AG04450 (cell line): ENCODE data around the gene ATXN10. TPM values are rescaled to one million over a fixed set of nuclear protein-coding genes. Genes with fewer than 3 reads are reported as not detected.
A peak's percentile ranks its signal among the peaks of the same experiment; 100 is the strongest.

Experiments used
- CTCF ChIA-PET: fragments of 300-600, 350-600 bp; formaldehyde crosslinking; extraction: SDS; loops from one replicate; lab custom pipeline; 2022; ENCODE audit warnings: antibody characterized with exemption, inconsistent platforms; lab: Charles Lee
- POLR2A ChIA-PET: fragments of 350-600 bp; formaldehyde crosslinking; extraction: SDS; loops from one replicate; lab custom pipeline; 2021; ENCODE audit warnings: antibody characterized with exemption, inconsistent platforms; lab: Yijun Ruan, JAX
- DNase-seq: peaks from one replicate; pipeline ENCODE4 v3.0.0-alpha.2; 2011; ENCODE audit warnings: low read depth, low spot score
- H3K27ac ChIP-seq: one replicate; pipeline ENCODE4 v1.5.1; 2012; ENCODE audit warnings: low read depth, low read length, control low read depth
- H3K27me3 ChIP-seq: one replicate; pipeline ENCODE4 v1.6.0; 2012; ENCODE audit warnings: low read length; ENCODE audit not compliant: control insufficient read depth, insufficient read depth
- H3K4me3 ChIP-seq: 2 replicates; pipeline ENCODE4 v1.5.1; 2011; ENCODE audit warnings: mild to moderate bottlenecking, low read depth, low read length, control low read depth
- H3K9me3 ChIP-seq: 2 replicates; pipeline ENCODE4 v1.5.1; 2012; ENCODE audit warnings: low read length; ENCODE audit not compliant: control insufficient read depth, insufficient read depth
- polyA plus RNA-seq: library from polyadenylated mRNA; depleted of rRNA; stranded (reverse); fragments of >200 nt; gene quantifications from 2 replicates; pipeline ENCODE4 v1.2.3, GENCODE V29; 2011
- TF ChIP-seq, protein P1 (sequence below): IDR thresholded peaks from 2 replicates; pipeline ENCODE4 v1.5.1; 2011; ENCODE audit warnings: low read depth, low read length, control low read depth, inconsistent platforms

ATXN10 gene
- polyA plus RNA-seq, 1 experiment, result 521 TPM

GRCh38 chr22:45750626-45751025 lies 79.0 kb downstream of the ATXN10 start:
- H3K27ac ChIP-seq, result no peak overlapping the region
- H3K9me3 ChIP-seq, result no peaks in the 10 kb centered on the region
- TF ChIP-seq, protein P1, sequence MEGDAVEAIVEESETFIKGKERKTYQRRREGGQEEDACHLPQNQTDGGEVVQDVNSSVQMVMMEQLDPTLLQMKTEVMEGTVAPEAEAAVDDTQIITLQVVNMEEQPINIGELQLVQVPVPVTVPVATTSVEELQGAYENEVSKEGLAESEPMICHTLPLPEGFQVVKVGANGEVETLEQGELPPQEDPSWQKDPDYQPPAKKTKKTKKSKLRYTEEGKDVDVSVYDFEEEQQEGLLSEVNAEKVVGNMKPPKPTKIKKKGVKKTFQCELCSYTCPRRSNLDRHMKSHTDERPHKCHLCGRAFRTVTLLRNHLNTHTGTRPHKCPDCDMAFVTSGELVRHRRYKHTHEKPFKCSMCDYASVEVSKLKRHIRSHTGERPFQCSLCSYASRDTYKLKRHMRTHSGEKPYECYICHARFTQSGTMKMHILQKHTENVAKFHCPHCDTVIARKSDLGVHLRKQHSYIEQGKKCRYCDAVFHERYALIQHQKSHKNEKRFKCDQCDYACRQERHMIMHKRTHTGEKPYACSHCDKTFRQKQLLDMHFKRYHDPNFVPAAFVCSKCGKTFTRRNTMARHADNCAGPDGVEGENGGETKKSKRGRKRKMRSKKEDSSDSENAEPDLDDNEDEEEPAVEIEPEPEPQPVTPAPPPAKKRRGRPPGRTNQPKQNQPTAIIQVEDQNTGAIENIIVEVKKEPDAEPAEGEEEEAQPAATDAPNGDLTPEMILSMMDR, result no peak
- no peaks in the 10 kb centered on the region for H3K27me3 ChIP-seq
- ChIA-PET CTCF (interaction anchor here (1.2 kb wide), 1 partner anchor 18 kb away, joined by 3 read pairs; no protein-coding TSS in a partner anchor), POLR2A (no interaction called here)
- no peak overlapping the region for H3K4me3 ChIP-seq
- DNase-seq, result no peak

DNA sequence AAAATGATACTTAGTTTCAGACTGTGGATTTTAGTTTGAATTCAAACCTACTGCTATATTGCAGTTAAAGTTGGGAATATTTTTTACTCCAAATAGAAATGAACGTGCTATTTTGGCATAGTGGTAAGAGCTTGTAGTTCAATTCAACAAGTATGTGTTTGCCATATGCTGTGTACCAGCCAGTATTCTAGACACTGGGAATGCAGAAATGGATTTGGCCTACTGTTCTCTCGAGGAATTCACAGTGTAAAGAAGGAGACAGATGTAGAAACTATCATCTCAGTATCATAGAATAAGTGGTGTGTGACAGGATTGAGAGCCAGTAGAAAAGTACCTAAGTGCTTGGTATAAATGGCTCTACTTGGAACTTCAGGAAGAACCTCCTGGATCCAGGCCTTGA lies 80.4 kb downstream of the ATXN10 start:
- no peaks in the 10 kb centered on the region for H3K27me3 ChIP-seq
- CTCF ChIA-PET, result interaction anchor here (0.6 to 0.8 kb wide), 2 partner anchors 11 to 70 kb away, joined by 3 to 4 read pairs; no protein-coding TSS in a partner anchor
- TF ChIP-seq, protein P1, result no peak
- H3K27ac ChIP-seq, result no peak overlapping the region
- H3K4me3 ChIP-seq, result no peak overlapping the region
- H3K9me3 ChIP-seq, result no peaks in the 10 kb centered on the region
- no peak for DNase-seq
- POLR2A ChIA-PET, result no interaction called here

GRCh38 chr22:45754822-45755221 lies 83.2 kb downstream of the ATXN10 start:
- POLR2A ChIA-PET, result no interaction called here
- CTCF ChIA-PET, result no interaction called here
- Histone ChIP-seq H3K4me3 (no peak overlapping the region), H3K27me3 (no peaks in the 10 kb centered on the region), H3K27ac (no peak overlapping the region), H3K9me3 (no peaks in the 10 kb centered on the region; the same call in 1 of the 2 replicates)
- no peak for DNase-seq
- TF ChIP-seq, protein P1, result no peak

DNA sequence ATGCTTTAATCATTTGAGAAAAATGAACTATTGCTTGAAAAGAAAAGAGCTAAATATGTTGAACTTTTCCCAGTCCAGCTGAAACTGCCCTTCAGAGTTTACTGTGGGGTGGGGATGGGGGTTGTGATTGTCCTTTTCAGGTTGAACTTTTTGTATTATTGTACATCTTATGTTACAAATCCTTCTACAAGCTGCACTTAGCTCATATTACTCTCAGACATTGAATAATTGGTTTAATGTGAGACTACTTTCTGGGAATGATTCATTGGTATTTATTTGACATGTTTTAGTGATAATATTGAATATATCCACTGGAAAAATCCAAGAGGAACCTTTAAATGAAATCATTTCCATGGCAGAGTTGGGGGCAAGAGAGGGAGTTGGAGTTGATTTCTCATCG lies 84.9 kb downstream of the ATXN10 start:
- no peak for DNase-seq
- no peaks in the 10 kb centered on the region for H3K27me3 ChIP-seq
- ChIA-PET CTCF (interaction anchor here (1.3 kb wide), 1 partner anchor 105 kb away, joined by 3 read pairs; no protein-coding TSS in a partner anchor), POLR2A (no interaction called here)
- H3K27ac ChIP-seq, result no peak overlapping the region
- TF ChIP-seq, protein P1, result no peak
- H3K9me3 ChIP-seq, result no peaks in the 10 kb centered on the region; the same call in 1 of the 2 replicates
- no peak overlapping the region for H3K4me3 ChIP-seq

DNA sequence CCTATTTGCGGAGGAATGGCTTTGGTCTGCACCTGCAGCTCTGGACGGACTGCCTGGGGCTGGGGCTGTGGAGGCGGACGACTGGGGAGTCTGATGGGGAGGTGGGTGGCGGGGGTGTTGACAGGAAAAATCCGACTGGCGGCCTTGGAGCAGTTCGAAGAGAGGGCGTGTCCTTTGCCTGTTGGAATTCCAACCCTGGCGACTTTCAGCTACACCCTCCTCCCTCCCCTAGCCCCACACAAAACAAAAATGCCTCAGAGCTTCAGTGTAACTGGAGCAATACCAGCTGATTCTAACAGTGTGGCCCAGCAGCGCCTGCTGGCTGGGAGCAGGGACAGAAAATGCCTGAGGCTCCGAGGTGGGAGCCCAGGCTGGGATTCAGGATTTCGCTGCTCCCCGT lies 85.4 kb downstream of the ATXN10 start:
- ChIA-PET POLR2A (no interaction called here), CTCF (interaction anchor here (1.3 kb wide), 1 partner anchor 105 kb away, joined by 3 read pairs; no protein-coding TSS in a partner anchor)
- H3K27me3 ChIP-seq, result no peaks in the 10 kb centered on the region
- no peak overlapping the region for H3K27ac ChIP-seq
- TF ChIP-seq, protein P1, result peak; percentile 16; the same call in 1 of the 2 replicates
- no peaks in the 10 kb centered on the region; the same call in 1 of the 2 replicates for H3K9me3 ChIP-seq
- DNase-seq, result no peak
- H3K4me3 ChIP-seq, result no peak overlapping the region
